WERI-Rb-1 (cell line): ENCODE results near the gene PIGN.

Experiments used
- DNase-seq: peaks from one replicate; pipeline ENCODE4 v3.0.0-alpha.2; 2020
- H3K27ac ChIP-seq: fragments of 250-450 bp; sonication (Bioruptor Pico); 2 replicates; pipeline ENCODE4 v1.5.1; 2020; ENCODE audit warnings: mild to moderate bottlenecking, moderate library complexity
- H3K27me3 ChIP-seq: fragments of 250-450 bp; sonication (Bioruptor Pico); 2 replicates; pipeline ENCODE4 v1.5.1; 2021; ENCODE audit warnings: mild to moderate bottlenecking, low read depth, moderate library complexity; ENCODE audit not compliant: insufficient read depth, severe bottlenecking
- H3K36me3 ChIP-seq: fragments of 250-450 bp; sonication (Bioruptor Pico); 2 replicates; pipeline ENCODE4 v1.5.1; 2020; ENCODE audit warnings: mild to moderate bottlenecking, moderate library complexity
- H3K4me3 ChIP-seq: 2 replicates; pipeline ENCODE4 v1.5.1; 2011; ENCODE audit warnings: low read depth, mild to moderate bottlenecking, control low read depth, low read length
- H3K9me3 ChIP-seq: fragments of 250-450 bp; sonication (Bioruptor Pico); 2 replicates; pipeline ENCODE4 v1.5.1; 2021; ENCODE audit warnings: mild to moderate bottlenecking, moderate library complexity; ENCODE audit not compliant: severe bottlenecking
- TF ChIP-seq, protein P1 (sequence below): IDR thresholded peaks from 2 replicates; pipeline ENCODE4 v1.5.1; 2011; ENCODE audit warnings: low read depth, mild to moderate bottlenecking, control low read depth, inconsistent platforms, low read length

The PIGN gene

DNA sequence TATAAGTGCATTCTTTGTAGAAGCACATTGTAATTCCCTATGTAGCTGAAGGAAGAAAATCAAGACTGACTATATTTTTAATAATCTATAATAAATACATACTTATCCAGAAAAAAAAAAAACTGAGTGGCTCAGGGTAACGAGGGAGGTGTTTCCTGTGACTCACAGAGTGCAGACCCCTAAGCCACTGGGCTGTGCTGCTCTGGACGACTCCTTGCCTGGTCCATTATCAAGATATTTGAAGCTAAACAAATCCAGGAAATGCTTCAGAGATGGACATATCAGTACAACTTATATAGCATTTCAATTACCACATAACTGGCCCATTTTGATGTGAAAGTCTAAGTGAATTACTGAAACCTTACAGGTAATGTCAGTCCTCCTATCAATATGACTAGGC lies 80.6 kb downstream of the PIGN start:
- no peak for DNase-seq
- Histone ChIP-seq H3K27me3 (no peaks in the 10 kb centered on the region), H3K9me3 (no peaks in the 10 kb centered on the region), H3K36me3 (no peaks in the 10 kb centered on the region; the same call in 1 of the 2 replicates), H3K27ac (no peak overlapping the region), H3K4me3 (no peak overlapping the region)
- TF ChIP-seq, protein P1, sequence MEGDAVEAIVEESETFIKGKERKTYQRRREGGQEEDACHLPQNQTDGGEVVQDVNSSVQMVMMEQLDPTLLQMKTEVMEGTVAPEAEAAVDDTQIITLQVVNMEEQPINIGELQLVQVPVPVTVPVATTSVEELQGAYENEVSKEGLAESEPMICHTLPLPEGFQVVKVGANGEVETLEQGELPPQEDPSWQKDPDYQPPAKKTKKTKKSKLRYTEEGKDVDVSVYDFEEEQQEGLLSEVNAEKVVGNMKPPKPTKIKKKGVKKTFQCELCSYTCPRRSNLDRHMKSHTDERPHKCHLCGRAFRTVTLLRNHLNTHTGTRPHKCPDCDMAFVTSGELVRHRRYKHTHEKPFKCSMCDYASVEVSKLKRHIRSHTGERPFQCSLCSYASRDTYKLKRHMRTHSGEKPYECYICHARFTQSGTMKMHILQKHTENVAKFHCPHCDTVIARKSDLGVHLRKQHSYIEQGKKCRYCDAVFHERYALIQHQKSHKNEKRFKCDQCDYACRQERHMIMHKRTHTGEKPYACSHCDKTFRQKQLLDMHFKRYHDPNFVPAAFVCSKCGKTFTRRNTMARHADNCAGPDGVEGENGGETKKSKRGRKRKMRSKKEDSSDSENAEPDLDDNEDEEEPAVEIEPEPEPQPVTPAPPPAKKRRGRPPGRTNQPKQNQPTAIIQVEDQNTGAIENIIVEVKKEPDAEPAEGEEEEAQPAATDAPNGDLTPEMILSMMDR, result no peak

DNA sequence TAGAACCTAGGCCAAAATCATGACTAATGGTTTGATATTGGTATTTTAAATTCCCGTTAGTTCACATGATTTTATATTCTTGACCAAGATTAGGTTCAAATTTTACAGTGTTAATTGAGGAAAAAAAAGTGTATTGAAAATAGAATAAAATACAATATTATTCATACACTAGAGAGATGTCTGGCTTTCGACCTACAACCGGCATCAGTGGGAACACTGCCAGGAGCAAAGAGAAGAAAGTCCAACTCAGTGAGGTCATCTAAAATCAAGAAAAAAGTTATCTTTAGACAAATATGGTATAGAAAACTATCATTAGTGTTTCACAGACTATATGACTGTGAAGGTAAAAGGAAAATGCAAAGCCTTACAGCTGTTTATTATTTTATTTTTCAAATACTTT lies 81.5 kb downstream of the PIGN start:
- TF ChIP-seq, protein P1, result no peak
- Histone ChIP-seq H3K27me3 (no peaks in the 10 kb centered on the region), H3K9me3 (no peaks in the 10 kb centered on the region), H3K27ac (no peak overlapping the region), H3K4me3 (no peak overlapping the region), H3K36me3 (no peaks in the 10 kb centered on the region; the same call in 1 of the 2 replicates)
- DNase-seq, result no peak

DNA sequence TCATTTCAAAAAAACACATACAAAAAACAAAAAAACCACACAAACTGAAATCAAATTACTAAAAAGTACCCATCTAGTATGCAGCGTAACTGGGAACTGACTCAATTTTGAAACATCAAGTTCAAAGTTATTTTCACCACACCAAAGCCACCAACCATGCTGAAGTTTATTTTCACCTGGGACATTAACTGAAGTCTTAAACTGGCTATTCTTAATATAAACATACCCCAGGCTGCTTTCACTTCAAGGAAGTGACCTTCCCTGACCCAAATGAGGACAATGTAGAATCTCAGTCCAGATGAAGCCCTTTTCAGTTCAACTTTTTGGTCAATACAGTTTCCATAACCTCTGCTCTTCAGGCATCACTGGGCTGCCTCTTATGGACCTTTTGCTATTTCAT lies 84.6 kb downstream of the PIGN start:
- Histone ChIP-seq H3K36me3 (no peaks in the 10 kb centered on the region; the same call in none of the 2 replicates), H3K4me3 (no peak overlapping the region), H3K27ac (no peak overlapping the region), H3K27me3 (no peaks in the 10 kb centered on the region), H3K9me3 (no peaks in the 10 kb centered on the region)
- no peak for DNase-seq
- TF ChIP-seq, protein P1, result no peak

DNA sequence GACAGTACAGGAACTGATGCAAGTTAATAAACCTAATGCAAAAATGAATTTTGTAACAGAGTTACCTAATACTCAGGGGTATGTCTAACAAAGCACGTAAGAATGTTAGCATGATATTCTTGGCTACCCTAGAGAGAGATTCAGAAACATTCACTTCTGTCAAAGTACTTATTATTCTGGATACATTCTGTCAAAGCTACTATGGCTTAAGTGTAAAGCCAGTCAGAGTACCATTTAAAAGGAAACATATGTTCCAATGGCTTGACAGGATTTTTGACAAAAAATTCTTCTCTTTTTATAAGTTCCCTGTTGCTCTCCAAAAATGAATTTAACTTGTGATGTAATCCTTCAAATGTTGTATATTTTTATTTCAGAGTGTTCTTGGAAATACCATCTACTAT lies 85.5 kb downstream of the PIGN start:
- no peak for DNase-seq
- TF ChIP-seq, protein P1, result no peak

DNA sequence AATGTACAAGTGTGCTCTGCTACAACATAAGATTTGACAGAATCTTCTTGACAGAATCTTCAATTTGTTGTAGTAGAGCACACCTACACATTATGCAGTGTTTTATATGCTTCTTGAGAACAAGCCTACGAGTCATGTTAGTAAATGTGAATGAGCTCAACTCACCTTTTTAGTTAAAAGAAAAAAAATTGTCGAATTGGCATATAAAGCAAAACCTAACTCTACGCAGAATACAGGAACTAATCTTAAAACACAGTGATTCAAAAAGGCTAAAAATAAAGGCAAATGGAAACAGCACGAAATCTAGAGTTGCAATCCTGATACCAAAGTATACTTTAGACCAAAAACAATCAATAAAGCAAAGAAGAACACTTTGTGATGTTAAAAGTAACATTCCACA lies 87.9 kb downstream of the PIGN start:
- TF ChIP-seq, protein P1, result no peak
- Histone ChIP-seq H3K27me3 (no peaks in the 10 kb centered on the region), H3K27ac (no peak overlapping the region), H3K4me3 (no peak overlapping the region), H3K9me3 (no peaks in the 10 kb centered on the region), H3K36me3 (no peaks in the 10 kb centered on the region; the same call in none of the 2 replicates)
- DNase-seq, result no peak

More for the DNA sequence above, 85.5 kb downstream of the PIGN start:
- H3K27ac ChIP-seq, result no peak overlapping the region
- no peak overlapping the region for H3K4me3 ChIP-seq
- no peaks in the 10 kb centered on the region for H3K27me3 ChIP-seq
- H3K9me3 ChIP-seq, result no peaks in the 10 kb centered on the region
- H3K36me3 ChIP-seq, result no peaks in the 10 kb centered on the region; the same call in none of the 2 replicates

DNA sequence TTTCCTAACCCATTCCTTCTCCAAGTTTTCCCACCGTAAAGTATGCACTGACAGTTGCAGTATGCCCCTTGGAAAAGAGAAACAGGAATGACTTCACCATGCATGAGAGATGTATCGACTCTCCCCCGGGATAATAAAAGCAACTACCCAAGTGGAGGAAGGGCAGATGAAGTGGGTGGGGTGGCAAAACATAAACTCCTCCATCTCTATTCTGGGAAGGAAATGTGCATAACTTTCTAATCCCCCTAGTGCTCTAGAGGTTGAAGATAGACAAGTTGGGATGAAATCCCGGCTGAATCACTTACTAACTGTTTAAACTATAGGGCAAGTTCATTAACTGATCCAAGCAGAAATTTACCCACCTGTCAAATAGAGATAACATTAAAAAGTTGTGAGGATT lies 89.2 kb downstream of the PIGN start:
- no peaks in the 10 kb centered on the region; the same call in none of the 2 replicates for H3K36me3 ChIP-seq
- no peak for DNase-seq
- H3K27me3 ChIP-seq, result no peaks in the 10 kb centered on the region
- H3K4me3 ChIP-seq, result no peak overlapping the region
- no peaks in the 10 kb centered on the region for H3K9me3 ChIP-seq
- H3K27ac ChIP-seq, result no peak overlapping the region
- TF ChIP-seq, protein P1, result no peak
